HK-2 (cell line): Measurements from ENCODE around the gene NWD2.
"Not testable (repeated sequence)": the region's sequence is repeated elsewhere in the genome, so short reads cannot be mapped to it uniquely, and the experiment has no call there.

ENCODE experiments used
- DNase-seq: peaks from one replicate; pipeline ENCODE4 v3.0.0-alpha.2; 2018; ENCODE audit not compliant: unreplicated experiment

The NWD2 gene

GRCh38 chr4:37244583-37245390 lies at the start of gene NWD2:
TSS of gene NWD2 (plus strand) at chr4:37244743. CDS start at chr4:37245068, 325 bp downstream.
- no peak for DNase-seq

GRCh38 chr4:37197899-37198298 lies 46.6 kb upstream of the NWD2 start:
- DNase-seq: no peak

DNA sequence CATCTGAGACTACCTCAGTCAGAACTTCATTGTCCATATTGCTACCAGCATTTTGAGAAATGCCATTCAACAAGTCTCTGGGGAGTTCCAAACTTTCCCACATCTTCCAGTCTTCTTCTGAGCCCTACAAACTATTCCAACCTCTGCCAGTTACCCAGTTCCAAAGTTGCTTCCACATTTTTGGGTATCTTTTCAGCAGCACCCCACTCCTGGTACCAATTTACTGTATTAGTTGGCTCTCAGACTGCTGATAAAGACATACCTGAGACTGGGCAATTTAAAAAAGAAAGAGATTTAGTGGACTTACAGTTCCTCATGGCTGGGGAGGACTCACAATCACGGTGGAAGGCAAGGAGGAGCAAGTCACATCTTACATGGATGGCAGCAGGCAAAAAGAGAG lies 39.8 kb upstream of the NWD2 start:
- DNase-seq: not testable (repeated sequence)

DNA sequence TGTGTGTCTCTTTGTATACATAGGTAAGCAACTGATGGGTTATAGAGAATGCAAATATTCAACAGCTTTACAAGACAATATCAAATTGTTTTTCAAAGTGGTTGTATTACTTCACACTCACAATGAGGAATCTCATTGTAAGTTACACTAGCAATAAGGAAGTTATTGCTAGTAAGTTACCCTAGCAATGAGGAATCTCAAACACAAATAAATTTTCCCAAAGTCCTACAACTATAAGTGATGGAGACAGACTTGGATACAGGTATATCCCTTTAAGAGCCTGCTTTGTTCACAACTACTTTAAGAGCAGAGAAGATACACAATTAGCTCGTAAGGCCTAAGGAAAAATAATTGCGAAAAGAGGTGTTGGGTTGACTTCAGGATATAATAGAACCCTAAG lies 28.3 kb upstream of the NWD2 start:
- no peak for DNase-seq

- no peak for DNase-seq
These were observed 25.3 kb upstream of the NWD2 start for GRCh38 chr4:37219242-37219641.

- no peak for DNase-seq
These were observed 24.6 kb upstream of the NWD2 start for GRCh38 chr4:37219990-37220389.

DNA sequence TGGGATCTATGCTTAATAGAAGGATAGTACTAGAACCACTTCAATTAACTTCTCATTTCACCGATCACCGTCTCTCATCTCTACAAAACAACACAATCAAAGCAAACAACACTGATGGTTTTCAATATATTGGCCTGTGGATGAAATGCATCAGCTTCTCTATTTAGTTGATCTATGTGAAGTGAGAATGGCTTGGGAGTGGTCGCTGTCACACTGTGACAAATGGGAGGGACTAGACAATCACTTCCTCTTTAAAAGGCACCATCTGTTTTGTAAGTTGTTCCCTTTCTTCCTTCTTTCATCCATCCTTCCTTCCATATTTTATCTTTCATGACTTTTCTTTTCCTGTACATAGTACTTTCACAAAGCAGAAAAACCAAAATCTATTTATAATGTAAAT lies 23.9 kb upstream of the NWD2 start:
- no peak for DNase-seq

GRCh38 chr4:37223732-37224131 lies 20.8 kb upstream of the NWD2 start:
- no peak for DNase-seq

- DNase-seq: no peak
These were observed 19.7 kb upstream of the NWD2 start for GRCh38 chr4:37224854-37225253.

- no peak for DNase-seq
These were observed 18.8 kb upstream of the NWD2 start for GRCh38 chr4:37225778-37226177.

GRCh38 chr4:37232315-37232714 lies 12.2 kb upstream of the NWD2 start:
- DNase-seq: no peak

DNA sequence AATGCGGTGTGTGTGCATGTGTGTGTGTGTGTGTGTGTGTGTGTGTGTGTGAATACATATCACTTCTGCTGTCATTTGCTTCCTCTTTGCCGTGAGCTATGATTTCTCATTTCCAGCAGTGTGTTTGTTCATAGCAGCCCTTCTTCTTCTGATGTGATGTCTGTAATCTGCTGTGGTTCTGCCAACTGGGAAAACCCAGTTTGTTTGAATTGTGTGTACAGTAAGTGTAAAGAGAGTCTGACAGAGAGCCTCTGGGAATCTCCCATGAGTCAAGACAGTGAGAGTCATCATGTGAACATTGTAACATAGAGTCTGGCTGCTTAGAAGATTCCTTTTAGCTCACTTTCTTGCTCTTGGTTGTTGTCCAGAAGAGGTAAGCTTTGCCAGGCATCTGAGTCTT lies 8.4 kb upstream of the NWD2 start:
- DNase-seq: no peak

GRCh38 chr4:37241647-37242046 lies 2.9 kb upstream of the NWD2 start:
- DNase-seq: no peak

DNA sequence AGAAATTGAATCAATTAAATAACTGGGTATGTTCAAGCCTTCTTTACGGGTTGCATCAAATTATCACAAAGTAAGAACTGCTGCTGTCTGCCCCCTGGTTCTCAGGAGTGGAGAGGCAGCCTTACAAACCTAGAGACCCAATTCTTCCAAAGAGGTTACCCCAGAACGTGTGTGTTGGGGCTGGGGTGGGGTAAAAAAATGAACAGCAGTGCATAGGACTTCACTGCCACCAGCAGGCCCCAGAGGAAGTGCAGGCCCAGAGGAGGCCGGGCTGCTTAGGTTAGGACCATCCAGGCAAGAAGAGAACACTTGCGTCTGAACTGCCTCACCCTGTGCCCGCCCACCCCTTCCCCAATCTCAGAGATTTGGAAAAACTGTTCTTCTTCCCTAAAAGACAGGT lies 1.5 kb upstream of the NWD2 start:
- no peak for DNase-seq

GRCh38 chr4:37243722-37244582 lies 591 bp upstream of the NWD2 start:
- DNase-seq: no peak

- DNase-seq: no peak
These were observed 930 bp downstream of the NWD2 start for GRCh38 chr4:37245391-37245954.

- no peak for DNase-seq
These were observed 2.3 kb downstream of the NWD2 start for GRCh38 chr4:37246891-37247290.

GRCh38 chr4:37258221-37258620 lies 13.7 kb downstream of the NWD2 start:
- no peak for DNase-seq

DNA sequence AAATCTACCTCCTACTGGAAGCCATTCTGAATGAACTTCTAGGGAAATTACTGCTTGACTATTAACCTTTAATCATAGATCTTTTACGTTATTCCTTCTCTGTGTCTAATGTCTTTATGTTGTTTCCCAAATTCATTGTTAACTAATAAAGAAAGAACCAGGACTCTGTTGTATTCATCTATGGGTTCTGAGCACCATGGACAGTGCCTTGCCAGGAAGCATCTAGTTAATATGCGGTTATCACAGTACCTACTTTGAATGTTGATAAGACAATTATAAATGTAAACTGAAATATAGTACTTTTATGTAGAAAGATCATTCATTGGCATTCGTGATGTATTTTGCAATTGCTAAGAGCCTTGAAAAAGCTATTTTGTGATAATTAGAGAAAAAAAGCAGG lies 23.8 kb downstream of the NWD2 start:
- no peak for DNase-seq

GRCh38 chr4:37279121-37279520 lies 34.6 kb downstream of the NWD2 start:
- no peak for DNase-seq

- peak; percentile 20 for DNase-seq
These were observed 35.5 kb downstream of the NWD2 start for GRCh38 chr4:37279894-37280592.

GRCh38 chr4:37299468-37299867 lies 54.9 kb downstream of the NWD2 start:
- DNase-seq: no peak
